Kidney epithelial cell (primary cell): ENCODE data around the gene CHTF18. TPM values are rescaled to one million over a fixed set of nuclear protein-coding genes. Genes with fewer than 3 reads are reported as not detected.
"Not testable (repeated sequence)": the region's sequence is repeated elsewhere in the genome, so short reads cannot be mapped to it uniquely, and the experiment has no call there.

Experiments used
- DNase-seq: peaks from one replicate; pipeline ENCODE4 v3.0.0-alpha.2; 2010; ENCODE audit warnings: low read depth
- H3K27me3 ChIP-seq: 2 replicates; pipeline ENCODE4 v1.6.0; 2011; ENCODE audit warnings: low read length; ENCODE audit not compliant: control insufficient read depth, insufficient read depth
- H3K36me3 ChIP-seq: 2 replicates; pipeline ENCODE4 v1.5.1; 2011; ENCODE audit warnings: low read length; ENCODE audit not compliant: control insufficient read depth, insufficient read depth
- H3K4me3 ChIP-seq: 2 replicates; pipeline ENCODE4 v1.5.1; 2011; ENCODE audit warnings: low read depth, mild to moderate bottlenecking, control low read depth, low read length
- total RNA-seq: library from RNA; depleted of rRNA; stranded (reverse); fragments of >200 nt; gene quantifications from 2 replicates; pipeline ENCODE4 v1.2.3, GENCODE V29; 2015
- TF ChIP-seq, protein P1 (sequence below): IDR thresholded peaks from 2 replicates; pipeline ENCODE4 v1.5.1; 2011; ENCODE audit warnings: mild to moderate bottlenecking, moderate library complexity, low read length, control low read depth, inconsistent platforms; ENCODE audit not compliant: insufficient read depth, poor library complexity, severe bottlenecking

The CHTF18 gene
- total RNA-seq, 1 donor from 2014 or later = 23.9 TPM

DNA sequence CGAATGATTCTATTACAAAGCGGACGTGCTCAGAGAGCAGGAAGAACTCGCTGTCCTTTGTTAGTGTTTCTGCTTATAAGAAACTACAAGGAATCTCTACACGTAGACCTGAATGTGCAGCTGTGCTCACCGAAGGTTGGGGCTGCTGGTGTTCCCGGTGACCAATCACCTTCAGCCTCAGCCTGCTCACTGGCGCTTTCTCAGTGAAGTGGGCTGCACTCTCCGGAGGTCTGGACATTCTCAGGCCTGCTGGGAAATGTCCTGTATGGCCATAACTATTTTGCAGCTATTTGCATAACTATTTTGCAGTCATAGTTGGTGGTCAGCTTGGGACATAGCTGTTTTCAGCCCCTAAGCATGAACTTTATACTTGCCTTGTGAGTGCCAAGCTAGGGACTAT, 37.9 kb upstream of the CHTF18 start:
- Histone ChIP-seq H3K27me3 (no peaks in the 10 kb centered on the region), H3K4me3 (no peak overlapping the region), H3K36me3 (no peaks in the 10 kb centered on the region)
- DNase-seq = no peak
- TF ChIP-seq, protein P1, sequence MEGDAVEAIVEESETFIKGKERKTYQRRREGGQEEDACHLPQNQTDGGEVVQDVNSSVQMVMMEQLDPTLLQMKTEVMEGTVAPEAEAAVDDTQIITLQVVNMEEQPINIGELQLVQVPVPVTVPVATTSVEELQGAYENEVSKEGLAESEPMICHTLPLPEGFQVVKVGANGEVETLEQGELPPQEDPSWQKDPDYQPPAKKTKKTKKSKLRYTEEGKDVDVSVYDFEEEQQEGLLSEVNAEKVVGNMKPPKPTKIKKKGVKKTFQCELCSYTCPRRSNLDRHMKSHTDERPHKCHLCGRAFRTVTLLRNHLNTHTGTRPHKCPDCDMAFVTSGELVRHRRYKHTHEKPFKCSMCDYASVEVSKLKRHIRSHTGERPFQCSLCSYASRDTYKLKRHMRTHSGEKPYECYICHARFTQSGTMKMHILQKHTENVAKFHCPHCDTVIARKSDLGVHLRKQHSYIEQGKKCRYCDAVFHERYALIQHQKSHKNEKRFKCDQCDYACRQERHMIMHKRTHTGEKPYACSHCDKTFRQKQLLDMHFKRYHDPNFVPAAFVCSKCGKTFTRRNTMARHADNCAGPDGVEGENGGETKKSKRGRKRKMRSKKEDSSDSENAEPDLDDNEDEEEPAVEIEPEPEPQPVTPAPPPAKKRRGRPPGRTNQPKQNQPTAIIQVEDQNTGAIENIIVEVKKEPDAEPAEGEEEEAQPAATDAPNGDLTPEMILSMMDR = no peak

DNA sequence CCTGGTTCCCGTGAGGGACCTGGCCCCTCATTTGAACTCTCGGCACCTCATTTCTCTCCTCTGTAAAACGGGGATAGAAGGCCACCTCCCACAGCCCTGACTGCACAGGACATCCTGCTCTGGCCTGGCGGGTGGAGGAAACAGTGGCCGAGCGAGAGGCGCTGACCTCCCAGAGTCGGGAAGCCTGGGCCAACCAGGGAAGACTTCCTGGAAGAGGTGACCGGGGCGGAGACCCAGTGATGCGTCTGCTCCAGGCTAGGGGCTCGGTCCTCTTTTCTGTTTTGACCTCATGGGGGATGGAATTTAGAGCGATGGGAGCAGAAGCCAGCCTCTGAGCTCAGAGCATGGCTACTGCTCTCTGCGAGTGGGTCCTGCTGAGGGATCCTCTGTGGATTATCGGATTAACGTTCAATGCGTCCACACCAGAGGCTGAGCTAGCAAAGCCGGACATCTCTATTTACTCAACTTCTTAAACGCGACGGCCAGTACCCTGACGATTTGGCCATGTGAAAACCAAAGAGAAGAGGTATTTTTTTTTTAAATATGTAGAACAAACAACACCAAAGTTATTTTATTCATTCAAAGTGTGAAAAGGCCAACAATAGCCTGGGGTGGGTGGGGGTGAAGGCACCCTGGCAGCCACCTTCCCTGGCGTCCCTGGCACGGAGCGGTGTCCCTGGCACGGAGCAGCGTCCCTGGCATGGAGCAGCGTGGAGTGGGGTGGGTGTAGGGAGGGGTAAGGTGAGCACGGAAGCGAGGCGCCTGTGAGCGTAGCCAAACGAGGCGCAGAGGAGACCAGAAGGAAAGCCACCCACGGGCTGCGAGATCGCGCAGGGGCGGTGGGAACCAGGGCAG, 37.0 kb upstream of the CHTF18 start:
- Histone ChIP-seq H3K36me3 (no peaks in the 10 kb centered on the region), H3K27me3 (no peaks in the 10 kb centered on the region), H3K4me3 (no peak overlapping the region)
- TF ChIP-seq, protein P1 = no peak
- no peak for DNase-seq

DNA sequence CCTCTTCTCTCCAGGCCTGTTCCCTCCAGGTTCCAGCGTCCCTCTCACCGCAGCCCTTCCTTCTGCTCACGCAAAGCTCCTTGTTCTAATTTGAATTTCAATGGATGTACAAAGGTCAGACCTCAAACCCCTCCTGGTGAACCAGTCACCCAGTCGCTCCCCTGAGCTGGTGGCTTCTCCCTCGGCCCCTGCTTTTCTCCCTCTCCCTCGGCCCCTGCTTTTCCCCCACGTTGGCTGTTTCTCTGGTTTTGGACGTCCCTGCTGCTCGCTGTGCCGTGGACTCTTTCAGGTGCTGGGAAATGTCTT, 36.5 kb upstream of the CHTF18 start:
- TF ChIP-seq, protein P1 = no peak
- no peaks in the 10 kb centered on the region for H3K36me3 ChIP-seq
- no peak for DNase-seq
- H3K4me3 ChIP-seq = no peak overlapping the region
- H3K27me3 ChIP-seq = no peaks in the 10 kb centered on the region

DNA sequence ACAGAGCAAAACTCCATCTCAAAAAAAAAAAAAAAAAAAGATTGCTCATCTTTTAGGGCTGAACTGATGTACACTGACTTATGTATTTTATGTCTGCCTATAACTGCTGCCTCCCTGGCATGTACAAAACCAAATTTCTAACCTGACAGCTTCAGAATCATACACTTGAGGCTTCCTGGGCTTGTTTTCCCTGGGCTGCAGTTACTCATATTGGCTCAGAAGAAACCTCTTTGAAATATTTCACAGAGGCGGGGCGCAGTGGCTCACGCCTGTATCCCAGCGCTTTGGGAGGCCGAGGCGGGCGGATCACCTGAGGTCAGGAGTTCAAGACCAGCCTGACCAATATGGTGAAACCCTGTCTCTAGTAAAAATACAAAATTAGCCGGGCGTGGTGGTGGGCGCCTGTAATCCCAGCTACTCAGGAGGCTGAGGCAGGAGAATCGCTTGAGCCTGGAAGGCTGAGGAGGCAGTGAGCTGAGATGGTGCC, 34.3 kb upstream of the CHTF18 start:
- H3K4me3 ChIP-seq, H3K27me3 ChIP-seq, DNase-seq, H3K36me3 ChIP-seq: not testable (repeated sequence)

DNA sequence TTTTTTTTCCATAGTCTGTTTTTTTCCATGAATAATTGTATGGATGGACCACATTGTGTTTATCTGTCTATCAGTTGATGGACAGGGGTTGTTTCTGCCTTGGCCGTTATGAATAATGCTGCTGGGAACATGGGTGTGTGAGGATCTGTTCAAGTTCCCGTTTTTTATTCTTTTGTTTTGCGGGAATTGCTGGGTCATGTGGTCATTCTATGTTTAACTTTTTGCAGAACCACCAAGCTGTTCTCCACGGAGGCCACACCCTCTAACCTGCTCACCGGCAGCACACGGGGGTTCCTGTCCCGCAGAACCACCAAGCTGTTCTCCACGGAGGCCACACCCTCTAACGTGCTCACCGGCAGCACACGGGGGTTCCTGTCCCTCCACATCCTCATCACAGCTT, 33.8 kb upstream of the CHTF18 start:
- no peak for DNase-seq
- no peak overlapping the region for H3K4me3 ChIP-seq
- no peaks in the 10 kb centered on the region for H3K27me3 ChIP-seq
- TF ChIP-seq, protein P1 = no peak
- no peaks in the 10 kb centered on the region for H3K36me3 ChIP-seq

DNA sequence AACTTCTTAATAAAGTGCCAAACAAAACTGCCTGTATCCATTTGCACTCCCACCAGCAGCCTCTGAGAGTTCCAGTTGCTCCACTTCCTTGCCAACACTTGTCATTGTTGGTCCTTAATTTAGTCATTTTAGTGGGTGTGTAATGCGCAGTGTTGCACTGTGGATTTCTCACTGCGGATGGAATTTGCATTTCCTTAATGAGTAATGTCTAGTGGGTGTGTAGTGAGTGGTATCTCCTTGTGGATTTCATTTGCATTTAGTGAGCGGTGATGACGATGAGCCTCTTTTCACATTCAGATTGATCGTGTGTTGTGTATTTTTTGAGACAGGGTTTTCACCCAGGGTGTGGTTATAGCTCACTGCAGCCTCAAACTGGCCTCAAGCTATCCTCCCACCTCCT, 32.0 kb upstream of the CHTF18 start:
- no peaks in the 10 kb centered on the region for H3K27me3 ChIP-seq
- no peaks in the 10 kb centered on the region for H3K36me3 ChIP-seq
- TF ChIP-seq, protein P1 = no peak
- H3K4me3 ChIP-seq = no peak overlapping the region
- no peak for DNase-seq
